Measurements from ENCODE around the gene MSH5.

DNA sequence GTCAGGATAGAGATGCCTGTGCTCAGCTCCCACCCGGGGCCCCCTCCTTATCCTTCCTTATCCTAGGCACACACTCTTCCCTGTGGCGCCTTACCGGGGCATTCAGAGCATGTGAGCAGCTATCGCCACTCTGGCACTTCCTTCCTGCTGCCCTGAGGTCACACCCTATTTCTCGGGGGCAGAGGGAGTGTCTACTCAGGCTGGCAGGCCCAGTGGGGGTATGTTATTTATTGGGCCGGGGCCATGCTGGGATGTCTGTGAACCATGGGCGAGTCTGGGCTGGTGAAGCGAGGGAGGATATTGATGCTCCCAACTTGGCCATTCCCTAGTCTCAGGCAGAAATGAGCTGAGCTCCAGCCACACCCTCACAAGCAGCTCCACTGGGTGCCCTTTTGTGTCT, 28.6 kb upstream of the MSH5 start:
- TF ChIP-seq, protein P1, sequence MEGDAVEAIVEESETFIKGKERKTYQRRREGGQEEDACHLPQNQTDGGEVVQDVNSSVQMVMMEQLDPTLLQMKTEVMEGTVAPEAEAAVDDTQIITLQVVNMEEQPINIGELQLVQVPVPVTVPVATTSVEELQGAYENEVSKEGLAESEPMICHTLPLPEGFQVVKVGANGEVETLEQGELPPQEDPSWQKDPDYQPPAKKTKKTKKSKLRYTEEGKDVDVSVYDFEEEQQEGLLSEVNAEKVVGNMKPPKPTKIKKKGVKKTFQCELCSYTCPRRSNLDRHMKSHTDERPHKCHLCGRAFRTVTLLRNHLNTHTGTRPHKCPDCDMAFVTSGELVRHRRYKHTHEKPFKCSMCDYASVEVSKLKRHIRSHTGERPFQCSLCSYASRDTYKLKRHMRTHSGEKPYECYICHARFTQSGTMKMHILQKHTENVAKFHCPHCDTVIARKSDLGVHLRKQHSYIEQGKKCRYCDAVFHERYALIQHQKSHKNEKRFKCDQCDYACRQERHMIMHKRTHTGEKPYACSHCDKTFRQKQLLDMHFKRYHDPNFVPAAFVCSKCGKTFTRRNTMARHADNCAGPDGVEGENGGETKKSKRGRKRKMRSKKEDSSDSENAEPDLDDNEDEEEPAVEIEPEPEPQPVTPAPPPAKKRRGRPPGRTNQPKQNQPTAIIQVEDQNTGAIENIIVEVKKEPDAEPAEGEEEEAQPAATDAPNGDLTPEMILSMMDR (conservative IDR thresholded peaks at IDR 0.05): no peak
- TF ChIP-seq ZFX (IDR thresholded peaks at IDR 0.05): no peak

Data from C4-2B (cell line).